Activated CD4-positive, alpha-beta T cell treated with anti-CD3 and anti-CD28 coated beads for 1 hour (primary cell): ENCODE results near the gene CHST12.
"Not testable (repeated sequence)": the region's sequence is repeated elsewhere in the genome, so short reads cannot be mapped to it uniquely, and the experiment has no call there.

Experiments used
- DNase-seq: peaks from one replicate; pipeline ENCODE4 v3.0.0-alpha.2; 2020

The CHST12 gene

DNA sequence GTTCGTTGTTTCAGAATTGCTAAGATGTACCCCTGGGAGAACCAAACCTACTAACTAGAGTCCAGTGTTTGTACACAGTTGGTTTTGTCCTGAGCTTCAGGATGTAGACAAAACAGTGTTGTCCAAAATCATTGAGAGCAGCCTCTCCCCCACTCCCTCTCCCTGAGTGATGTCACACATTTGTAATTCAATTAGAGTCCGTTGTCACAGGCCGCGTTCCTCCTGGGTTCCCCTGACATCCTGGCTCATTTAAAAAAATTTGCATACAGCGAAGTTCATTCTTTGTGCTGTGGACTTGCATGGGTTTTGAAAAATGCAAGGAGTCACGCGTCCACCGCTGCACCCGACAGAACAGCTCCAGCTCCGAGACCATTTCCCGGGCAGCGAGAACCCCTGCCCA is 62.5 kb downstream of the CHST12 start:
- DNase-seq, result no peak

DNA sequence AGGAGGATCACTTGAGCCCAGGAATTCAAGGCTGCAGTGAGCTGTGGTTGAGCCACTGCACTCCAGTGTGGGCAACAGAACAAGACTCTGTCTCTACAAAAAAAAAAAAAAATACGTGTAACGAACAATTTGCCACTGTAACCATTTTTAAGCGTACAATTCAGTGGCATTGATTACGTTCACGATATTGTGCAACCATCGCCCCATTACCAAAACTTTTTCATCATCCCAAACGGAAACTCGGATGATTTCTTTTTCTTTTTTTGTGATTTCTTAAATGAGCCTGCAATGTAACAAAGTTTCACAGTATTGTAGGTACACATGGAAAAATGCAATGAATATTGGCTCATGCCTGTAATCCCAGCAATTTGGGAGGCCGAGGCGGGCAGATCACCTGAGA is 63.3 kb downstream of the CHST12 start:
- no peak for DNase-seq

DNA sequence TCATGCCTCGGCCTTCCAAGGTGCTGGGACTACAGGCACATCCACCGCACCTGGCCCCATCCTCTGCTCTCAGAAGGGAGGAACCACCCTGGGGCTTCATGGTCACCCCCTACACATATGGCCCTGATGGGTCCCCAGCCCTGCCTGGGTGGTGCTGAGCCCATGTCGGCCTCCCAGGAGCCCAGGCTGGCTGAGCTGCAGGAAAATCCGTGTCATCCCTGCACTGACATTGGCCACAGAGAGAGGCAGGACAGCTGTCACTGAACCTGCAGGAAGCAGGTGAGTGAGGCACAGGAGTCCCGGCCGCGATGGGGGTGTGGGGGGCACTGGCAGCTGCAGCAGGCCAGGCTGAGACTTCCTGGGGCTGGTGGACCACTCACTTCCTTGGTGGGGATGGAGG is 64.8 kb downstream of the CHST12 start:
- DNase-seq, result no peak

DNA sequence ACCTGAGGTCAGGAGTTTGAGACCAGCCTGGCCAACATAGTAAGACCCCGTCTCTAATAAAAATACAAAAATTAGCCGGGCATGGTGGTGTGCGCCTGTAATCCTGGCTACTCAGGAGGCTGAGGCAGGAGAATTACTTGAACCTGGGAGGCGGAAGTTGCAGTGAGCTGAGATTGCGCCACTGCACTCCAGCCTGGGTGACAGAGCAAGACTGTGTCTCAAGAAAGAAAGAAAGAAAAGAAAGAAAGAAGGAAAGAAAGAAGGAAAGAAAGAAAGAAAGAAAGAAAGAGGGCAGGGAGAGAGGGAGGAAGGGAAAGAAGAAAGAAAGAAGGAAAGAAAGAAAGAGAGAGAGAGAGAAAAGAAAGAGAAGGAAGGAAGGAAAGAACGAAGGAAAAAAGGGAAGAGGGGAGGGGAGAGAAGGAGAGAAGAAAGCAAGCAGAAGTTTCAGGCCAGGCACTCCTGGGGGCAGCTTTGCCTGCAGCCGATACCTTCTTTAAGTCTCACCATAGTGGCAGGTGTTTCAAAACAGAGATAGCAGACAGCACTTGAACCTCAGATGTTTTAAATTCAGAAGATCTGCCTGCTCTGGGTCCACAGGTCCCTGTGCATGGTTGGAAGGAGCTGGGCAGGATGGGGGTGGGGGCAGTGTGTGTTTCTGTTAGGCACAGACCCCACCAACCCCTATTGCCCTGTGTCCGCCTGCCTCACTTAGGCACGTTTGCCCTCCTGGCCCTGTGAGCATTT is 66.2 kb downstream of the CHST12 start:
- not testable (repeated sequence) for DNase-seq

DNA sequence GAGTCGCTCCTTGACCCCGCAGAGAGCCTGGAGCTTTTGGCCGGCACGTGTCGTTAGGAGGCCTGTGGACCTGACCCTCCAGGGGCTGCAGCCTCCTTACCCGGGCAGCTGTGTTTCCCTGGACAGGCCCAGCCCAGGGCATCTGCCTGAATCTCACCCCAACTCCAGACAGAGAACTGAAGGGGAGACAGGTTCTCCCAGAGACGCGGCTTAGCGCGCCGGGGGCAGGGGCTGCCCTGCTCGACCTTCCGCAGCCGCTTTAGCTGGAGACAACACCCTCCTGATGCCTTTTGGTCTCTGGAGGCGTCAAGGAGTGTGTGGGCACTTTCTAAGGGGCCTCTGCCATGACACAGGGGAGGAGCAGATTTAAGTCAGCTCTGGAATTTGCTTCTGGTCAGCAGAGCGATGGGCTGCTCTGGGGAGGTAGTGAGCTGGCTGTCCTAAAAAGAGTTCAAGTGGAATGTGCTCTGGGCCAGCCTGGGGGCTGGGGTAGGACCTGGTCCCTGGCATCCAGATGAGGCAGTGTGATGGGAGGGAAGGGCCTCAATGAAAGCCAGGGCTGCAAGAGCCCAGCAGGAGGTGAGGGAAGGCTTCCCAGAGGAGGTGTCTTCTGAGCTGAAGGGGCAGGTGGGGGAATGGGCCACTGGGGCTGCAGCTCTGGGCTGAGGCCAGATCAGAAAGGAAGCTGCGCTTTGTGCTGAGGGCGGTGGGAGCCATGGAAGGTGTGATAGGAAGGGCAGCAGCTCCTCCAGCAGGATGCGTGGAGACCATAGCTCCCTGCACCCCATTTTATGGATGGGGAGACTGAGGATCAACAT is 67.0 kb downstream of the CHST12 start:
- DNase-seq, result no peak

DNA sequence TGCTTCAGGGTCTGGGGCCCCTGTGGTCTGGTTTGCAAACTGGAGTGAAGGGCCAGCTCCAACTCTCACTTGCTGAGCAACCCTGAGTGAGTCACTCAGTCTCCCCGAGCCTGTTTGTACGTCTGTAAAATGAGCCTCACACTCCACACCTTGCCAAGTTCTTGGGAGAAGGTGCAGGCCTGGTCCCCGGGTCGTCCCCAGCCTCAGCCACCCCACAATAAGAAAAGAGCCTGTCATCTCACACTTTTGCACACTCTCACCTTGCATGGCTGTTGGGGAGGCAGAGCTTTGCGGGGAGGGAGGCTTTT is 67.6 kb downstream of the CHST12 start:
- DNase-seq, result no peak

DNA sequence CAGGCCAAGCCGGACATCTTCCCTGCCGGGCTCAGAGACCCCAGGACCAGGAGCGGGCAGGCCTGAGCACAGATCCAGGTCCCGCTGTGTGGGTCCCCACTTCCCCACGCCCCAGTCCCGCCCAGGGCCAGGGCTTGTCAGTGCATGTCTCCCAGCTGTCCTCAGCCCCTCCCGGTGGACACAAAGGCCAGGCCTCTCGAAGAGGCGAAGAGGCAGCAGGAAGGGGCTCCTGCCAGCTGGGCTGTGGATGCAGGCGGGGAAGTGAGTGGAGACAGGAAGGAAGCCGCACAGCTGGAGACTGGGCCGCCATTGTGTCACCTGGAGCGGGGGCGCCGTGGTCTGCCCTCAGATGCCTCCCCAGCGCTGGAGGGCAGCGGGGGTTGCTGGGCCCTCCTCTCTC is 68.0 kb downstream of the CHST12 start:
- no peak for DNase-seq

DNA sequence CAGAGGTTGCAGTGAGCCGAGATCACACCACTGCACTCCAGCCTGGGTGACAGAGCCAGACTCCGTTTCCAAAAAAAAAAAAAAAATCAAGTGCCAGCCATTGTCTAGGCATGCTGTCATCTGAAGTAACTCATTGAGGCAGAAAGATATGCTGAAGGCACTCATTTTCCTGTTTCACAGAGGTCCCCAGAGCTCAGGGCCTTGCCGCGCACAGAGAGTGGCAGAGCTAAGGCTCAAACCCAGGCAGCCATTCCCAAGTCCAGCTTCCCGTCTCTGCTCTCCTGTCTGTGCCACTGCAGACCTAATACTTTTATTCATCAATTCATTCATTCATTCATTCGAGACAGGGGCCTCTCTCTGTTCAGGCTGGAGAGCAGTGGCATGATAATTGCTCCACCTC is 69.3 kb downstream of the CHST12 start:
- DNase-seq, result no peak

DNA sequence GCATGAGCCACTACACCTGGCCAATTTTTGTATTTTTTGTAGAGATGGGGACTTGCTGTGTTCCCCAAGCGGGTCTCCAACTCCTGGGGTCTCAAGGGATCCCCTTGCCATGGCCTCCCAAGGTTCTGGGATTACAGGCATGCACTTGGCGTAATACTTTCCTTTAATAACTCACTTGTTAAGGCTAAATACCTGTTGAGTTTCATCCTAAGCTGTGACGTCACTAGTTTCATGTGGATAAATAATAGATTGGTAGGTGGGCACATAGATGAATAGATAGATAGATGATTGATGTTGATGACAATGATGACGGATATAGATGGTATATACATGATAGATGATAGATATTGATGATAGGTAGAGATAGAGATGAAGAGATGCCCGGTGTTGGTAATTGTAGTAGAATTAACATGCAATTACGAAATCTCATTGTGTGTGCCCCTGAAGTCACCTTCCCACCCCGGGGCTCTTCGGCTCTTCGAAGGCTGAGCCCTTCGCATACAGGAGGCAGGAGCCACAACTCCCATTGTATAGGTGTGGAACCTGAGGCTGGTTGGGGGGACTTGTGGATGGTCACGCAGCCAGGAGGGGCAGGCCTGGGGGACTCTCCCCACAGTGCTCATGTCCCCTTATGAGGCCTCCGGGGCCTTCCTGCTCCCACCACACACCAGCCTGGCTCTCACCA is 70.2 kb downstream of the CHST12 start:
- DNase-seq, result no peak

DNA sequence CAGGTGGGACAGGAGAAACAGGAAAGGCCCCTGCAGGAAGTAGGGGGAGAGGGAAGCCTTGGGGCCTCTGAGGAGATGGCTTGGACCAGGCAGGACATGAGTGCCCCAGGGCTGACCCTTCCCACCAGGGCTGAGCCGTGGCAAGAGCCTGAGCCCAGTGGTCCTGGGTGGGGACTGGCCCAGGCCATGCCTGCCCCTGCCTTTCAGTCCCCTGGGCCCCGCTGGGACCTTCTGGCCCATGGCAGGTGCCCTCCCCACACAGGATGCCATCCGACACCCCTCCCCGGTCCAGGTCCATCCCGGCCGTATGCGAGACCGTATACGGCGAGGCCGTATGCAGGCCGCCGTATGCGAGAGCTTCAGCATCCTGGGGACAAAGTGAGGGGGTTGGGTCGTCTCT is 70.8 kb downstream of the CHST12 start:
- no peak for DNase-seq

DNA sequence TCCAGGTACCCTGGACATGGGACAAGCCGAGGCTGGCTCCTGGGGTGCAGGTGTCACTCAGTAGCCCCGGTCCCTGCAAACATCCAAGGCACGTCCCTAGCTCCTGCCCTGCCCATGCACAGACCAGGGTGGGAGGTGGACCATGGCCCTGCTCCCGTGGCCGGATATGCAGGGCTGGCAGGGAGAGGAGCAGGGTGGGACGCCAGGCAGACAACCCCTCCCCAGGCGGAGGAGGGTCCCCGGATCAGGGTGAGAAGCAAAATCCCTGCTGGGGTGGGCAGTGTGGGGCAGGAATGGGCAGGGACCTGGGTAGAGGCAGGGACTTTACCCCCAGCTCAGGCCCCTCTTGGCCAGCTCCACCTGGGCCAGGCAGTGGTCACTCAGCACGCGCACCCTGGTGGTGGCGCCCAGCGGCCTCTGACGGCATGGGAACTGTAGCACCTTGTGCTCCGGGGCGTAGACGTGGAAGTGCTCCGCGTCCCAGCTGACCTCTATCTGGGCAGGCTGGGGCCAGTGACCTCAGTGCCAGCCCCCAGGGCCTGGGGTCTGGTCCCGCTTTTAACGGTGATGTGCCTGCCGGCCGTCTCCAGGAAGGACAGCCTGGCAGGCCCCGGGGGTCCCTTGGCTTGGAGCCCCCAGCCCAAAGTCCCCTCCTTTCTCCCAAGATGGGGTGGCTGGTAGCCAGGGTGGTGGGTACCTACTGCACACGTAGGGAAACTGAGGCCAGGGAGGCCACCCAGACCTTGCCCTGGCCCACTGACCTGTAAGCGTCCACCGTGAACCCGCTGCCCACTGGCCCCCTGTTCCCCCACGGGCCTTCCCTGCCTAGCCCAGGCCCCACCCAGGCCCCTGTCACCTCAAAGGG is 71.6 kb downstream of the CHST12 start:
- DNase-seq, result no peak

DNA sequence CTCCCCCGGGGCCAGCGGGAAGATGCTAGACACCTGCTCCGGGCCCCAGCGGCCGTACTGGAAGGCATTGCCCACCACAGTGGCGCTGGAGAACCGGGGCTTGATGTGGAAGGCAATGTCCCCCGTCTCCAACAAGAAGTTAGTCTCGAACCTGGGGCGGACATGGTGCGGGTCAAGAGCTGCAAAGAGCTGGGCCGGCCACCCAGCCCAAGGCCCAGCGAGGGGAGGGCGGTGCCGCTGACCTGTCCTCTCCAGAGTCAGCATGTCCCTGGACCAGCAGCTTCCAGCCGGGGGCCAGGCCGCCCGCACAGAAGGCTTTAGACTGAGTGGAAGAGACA is 72.2 kb downstream of the CHST12 start:
- DNase-seq, result no peak

DNA sequence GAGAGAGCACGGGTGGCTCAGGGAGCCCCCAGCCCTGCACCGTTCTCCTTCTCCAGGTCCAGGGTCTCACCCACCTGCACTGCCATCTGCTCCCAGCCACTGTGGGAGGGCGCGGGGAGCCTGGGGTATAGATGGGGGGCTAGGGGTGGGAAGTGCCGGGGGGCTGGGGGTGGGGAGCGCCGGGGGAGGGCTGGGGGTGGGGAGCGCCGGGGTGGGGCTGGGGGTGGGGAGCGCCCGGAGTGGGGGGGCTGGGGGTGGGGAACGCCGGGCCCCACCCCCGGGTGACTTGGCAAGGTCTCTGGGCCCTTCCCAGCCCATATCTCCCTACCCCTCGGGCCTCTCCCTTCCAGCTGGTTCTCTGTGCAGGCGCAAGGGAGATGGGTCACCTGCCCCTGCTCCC is 72.9 kb downstream of the CHST12 start, which contains the start of gene GRIFIN:
GRIFIN (minus strand) TSS at position 101 of the 400 bp plus-strand sequence; CDS start at position 86, 15 bp downstream.
- DNase-seq, result no peak

DNA sequence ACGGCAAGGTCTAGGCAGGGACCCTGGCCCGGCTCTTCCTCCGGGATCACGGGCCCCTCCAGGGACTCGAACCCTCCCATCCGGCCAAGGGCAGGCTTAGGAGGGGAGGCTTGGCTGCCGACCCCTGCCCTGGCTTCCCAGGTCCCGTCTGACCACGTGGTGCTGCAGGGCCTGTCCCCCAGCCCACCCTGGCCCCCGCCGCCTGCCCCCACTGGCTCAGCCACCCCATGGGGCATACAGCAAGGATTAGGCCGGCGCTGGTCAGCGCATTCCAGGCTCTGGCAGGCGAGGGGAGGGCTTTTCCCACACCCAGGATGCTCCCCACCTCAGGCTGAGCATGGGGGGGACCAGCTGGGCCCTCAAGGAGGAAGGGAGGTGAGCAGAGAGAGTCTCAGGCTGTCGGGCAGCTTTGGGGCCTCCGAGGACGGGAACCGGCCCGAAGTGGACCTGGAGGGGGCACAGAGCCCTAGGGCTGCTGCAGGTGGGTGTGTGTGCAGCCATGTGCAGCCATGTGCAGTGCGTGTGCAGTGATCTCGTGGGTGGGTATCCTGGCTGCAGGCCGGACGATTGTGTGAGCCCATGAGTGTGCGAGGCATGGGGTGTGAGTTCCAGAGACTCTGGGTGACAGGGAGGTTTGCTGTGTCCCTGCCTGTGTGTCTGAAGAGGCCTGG is 73.5 kb downstream of the CHST12 start:
- DNase-seq, result no peak

DNA sequence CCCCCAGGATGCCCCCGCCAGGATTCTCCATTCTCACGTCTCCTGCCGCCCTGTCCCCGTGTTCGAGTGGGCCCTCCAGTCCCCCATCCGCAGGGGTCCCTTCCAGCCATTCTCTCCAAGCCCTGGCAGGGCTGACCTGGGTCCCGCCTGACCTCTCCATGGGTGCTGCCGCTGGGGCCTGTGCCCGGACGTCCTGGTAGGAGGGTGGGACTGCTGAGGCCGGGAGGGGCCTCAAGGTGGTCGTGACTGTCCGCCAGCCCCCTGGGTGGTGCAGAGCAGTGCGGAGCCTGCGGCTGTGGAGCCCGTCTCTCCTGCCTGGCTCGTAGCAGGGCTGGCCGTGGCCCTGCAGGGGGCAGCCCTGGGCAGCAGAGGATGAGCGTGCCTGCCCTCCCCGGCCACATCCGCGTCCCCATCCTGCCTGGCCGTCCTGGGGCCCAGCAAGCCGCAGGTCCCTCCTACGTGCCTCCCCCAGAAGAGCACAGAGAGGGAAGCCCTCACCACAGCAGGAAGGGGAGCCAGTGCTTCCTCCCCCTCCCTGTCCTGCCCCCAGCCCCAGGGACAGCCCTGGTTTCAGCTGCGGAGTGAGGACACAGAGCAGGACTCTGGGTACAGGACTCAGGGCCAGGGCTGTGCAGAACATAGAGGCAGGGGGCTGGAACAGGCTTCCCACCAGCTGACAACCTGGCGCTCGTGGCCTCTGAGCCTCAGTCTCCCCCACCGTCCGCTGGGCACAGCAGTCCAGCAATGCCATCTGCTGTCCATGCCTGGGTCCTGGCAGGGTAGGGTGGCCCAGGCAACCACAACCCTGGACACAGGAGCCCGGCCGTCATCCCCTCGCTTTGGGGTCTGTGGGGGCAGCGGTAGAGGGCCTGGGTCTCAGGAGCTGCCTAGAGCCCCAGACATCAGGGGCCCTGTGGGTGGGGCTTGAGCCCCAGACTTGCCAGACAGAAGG is 74.3 kb downstream of the CHST12 start:
- peak; percentile 41 for DNase-seq

DNA sequence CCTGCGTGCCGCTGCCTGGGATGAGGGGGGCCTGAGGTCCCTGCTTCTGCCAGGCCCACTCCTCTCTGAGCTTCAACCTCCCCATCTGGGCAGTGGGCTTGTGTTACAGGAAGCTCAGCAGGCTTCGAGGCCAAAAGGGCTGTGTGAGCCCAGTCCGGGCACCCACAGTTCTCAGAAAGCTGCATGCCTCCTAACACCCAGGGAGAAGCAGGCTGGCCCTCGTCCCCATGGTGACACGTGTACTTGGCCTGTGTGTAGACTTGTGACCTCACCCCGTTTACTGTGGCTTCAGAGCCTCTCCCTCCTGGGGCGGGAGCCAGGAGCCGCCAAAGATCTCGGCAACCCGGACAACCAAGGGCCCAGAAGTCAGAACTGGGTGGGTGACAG is 75.0 kb downstream of the CHST12 start:
- DNase-seq, result no peak

DNA sequence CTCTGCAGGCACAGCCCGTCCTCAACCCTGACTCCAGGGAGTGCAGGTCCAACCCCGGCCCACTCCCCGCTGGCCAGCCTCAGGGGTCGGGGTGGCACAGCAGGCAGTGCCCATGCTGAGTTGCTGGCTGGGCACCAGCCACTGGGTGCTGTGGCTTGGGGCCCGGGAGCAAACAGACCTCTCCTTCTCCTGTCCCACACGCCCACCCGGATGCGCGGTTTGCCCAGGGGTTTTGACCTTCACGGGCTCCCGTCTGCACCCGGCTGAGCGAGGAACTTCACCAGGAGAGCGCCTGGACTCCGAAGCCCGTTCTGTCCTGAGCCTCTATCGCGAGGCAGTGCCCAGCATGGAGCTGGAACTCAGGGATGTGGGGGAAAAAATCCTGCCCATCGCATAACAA is 75.4 kb downstream of the CHST12 start:
- no peak for DNase-seq

DNA sequence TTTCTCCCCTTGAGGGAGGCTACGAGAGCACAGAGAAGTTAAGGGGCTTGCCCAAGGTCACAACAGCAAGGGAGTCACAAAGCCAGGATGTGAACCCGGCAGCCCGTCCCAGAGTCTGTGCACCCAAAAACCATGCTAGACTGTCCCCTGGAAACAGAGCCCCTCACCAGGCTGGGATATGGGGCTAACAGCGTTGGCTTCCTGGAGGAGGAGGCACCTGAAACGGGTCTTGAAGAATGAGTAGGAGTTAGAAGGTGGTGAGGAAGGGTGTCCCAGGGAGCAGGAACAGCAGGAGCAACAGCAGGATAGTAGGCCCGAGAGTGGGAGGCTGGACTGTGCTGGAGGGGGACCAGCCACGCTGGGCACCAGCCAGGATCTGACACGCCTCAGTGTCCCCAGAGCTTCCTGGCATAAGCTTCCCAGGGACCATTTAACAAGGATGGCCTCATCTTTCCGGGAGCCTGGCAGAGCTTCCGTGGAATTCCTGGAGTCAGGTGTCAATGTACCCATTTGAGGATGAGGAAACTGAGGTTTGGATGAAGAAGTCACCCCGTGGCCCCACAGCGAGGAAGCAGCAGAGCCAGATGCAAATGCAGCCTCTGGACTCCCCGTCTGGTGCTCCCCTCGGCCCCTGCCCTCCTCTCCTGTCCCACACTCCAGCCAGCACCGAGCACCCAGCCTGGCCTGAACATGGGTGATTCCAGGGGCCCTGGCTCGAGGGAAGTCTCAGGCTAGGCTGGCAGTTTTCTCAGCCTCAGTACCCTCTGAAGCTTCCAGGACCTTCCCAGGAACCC is 76.1 kb downstream of the CHST12 start:
- no peak for DNase-seq

DNA sequence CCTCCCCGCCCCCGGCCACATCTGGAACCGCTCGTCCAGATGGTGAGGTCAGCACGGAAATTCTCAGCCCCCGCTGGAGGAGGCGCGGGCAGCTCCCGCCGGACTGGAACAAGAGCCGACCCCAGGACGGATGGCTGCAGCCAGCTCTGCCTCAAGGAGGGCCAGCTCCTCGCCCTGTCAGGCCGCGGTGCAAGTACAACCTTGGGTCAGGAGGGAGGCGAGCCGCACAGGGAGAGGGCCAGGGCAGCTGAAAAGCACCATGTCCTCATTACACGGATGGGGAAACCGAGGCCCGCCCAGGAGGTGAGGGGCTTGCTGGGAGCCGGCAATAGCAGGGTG is 76.6 kb downstream of the CHST12 start:
- DNase-seq, result no peak

DNA sequence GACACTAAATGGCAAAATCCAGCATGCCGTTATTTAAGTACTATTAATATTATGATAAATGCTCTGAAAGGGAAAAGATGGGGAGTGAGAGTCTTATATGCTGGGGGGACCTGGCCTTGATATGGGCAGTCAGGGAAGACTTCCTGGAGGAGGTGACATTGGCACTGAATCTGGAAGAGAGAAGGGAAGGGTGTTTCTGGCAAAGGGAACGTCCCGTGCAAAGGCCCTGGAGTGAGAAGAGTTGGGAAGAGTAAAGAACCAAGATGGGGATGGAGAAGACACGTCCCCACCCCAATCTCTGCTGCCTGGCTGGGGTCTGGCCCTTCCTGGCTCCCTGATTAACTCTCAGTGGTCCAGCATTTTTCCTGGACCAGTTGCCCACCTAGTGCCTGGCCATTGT is 77.8 kb downstream of the CHST12 start:
- no peak for DNase-seq
